ENCODE data around the gene CCL16. TPM values are rescaled to one million over a fixed set of nuclear protein-coding genes. Genes with fewer than 3 reads are reported as not detected.

CCL16 gene
- total RNA-seq, 1 donor from 2014 or later: not detected

DNA sequence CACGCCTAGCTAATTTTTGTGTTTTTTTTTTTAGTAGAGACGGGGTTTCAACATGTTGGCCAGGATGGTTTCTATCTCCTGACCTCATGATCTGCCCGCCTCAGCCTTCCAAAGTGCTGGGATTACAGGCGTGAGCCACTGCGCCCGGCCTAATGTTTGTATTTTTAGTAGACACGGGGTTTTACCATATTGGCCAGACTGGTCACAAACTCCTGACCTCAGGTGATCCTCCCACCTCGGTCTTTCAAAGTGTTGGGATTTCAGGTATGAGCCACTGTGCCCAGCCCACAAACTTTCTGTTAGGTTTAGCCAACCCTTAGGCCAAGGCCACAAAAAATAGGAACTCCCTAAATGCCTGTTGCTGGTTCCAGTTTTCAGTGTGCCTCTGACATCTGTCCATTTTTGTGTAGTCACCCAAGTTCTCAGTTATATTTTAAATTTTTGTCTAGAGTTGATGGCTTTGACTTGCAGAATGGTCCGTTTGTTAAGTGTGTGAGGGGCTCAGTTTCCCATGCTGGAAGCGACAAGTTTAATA lies 12.7 kb downstream of the CCL16 start:
- Histone ChIP-seq H3K9me3 (replicated peaks) (no peaks in the 10 kb centered on the region), H3K27ac (replicated peaks) (no peak overlapping the region), H3K4me3 (no peak overlapping the region), H3K4me1 (peaks cover 20% of the 10 kb centered on the region), H3K36me3 (no peaks in the 10 kb centered on the region), H3K27me3 (ENCODE audit: low read depth) (no peaks in the 10 kb centered on the region)
- DNase-seq: no peak
- intact Hi-C loops (cut with micrococcal nuclease): loop anchor here (5.0 to 10.0 kb wide), 2 partner anchors 174 to 516 kb away; partner anchors contain the start of gene ZNHIT3
- TF ChIP-seq, protein P1, sequence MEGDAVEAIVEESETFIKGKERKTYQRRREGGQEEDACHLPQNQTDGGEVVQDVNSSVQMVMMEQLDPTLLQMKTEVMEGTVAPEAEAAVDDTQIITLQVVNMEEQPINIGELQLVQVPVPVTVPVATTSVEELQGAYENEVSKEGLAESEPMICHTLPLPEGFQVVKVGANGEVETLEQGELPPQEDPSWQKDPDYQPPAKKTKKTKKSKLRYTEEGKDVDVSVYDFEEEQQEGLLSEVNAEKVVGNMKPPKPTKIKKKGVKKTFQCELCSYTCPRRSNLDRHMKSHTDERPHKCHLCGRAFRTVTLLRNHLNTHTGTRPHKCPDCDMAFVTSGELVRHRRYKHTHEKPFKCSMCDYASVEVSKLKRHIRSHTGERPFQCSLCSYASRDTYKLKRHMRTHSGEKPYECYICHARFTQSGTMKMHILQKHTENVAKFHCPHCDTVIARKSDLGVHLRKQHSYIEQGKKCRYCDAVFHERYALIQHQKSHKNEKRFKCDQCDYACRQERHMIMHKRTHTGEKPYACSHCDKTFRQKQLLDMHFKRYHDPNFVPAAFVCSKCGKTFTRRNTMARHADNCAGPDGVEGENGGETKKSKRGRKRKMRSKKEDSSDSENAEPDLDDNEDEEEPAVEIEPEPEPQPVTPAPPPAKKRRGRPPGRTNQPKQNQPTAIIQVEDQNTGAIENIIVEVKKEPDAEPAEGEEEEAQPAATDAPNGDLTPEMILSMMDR (IDR thresholded peaks at IDR 0.05; ENCODE audit: borderline replicate concordance): no peak

DNA sequence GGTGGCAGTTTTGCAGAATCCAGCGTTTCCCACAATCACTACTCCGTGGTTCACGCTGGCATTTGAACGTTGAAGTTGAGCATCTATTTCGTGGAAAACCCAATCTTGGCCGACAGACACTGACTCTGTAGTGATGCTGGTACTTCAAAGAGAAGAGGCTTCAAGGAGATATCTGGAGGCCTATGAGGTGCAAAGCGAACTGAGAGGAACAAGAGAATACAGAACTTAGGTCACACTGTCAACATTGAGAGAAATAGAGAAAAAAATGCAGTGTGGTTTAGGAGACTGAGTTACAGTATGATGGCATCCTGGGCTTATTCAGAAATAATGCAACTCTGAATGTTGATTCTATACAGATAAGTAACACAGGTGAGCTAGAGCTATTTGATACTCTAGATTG lies 16.0 kb downstream of the CCL16 start:
- Histone ChIP-seq H3K9me3 (replicated peaks) (no peaks in the 10 kb centered on the region), H3K27ac (replicated peaks) (no peak overlapping the region), H3K36me3 (no peaks in the 10 kb centered on the region), H3K27me3 (ENCODE audit: low read depth) (peaks cover 28% of the 10 kb centered on the region), H3K4me1 (no peaks in the 10 kb centered on the region), H3K4me3 (no peak overlapping the region)
- intact Hi-C loops (cut with micrococcal nuclease): loop anchor here (5.0 to 10.0 kb wide), 2 partner anchors 177 to 520 kb away; partner anchors contain the start of gene ZNHIT3
- DNase-seq: no peak
- TF ChIP-seq, protein P1 (IDR thresholded peaks at IDR 0.05; ENCODE audit: borderline replicate concordance): no peak

DNA sequence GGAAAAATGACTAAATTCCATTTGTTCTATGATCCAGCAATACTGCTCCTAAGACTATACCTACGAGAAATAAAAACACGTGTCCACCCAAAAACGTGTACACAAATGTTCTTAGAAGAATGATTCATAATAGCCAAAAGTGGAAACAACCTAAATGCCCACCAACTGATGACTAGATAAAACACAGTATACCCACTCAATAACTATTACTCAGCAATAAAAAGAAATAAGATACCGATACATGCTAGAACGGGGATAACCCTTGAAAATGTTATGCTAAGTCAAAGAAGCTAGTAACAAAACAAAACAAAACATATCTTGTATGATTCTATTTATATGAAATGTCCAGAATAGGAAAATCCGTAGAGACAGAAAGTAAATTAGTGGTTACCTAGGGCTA lies 17.6 kb downstream of the CCL16 start:
- Histone ChIP-seq H3K9me3 (replicated peaks) (no peaks in the 10 kb centered on the region), H3K4me3 (no peak overlapping the region), H3K27ac (replicated peaks) (no peak overlapping the region), H3K27me3 (ENCODE audit: low read depth) (peaks cover 42% of the 10 kb centered on the region), H3K36me3 (no peaks in the 10 kb centered on the region), H3K4me1 (no peaks in the 10 kb centered on the region)
- DNase-seq: no peak
- TF ChIP-seq, protein P1 (IDR thresholded peaks at IDR 0.05; ENCODE audit: borderline replicate concordance): no peak
- intact Hi-C loops (cut with micrococcal nuclease): loop anchor here (10.0 kb wide), 1 partner anchor 521 kb away; the partner anchor contains the start of gene ZNHIT3

DNA sequence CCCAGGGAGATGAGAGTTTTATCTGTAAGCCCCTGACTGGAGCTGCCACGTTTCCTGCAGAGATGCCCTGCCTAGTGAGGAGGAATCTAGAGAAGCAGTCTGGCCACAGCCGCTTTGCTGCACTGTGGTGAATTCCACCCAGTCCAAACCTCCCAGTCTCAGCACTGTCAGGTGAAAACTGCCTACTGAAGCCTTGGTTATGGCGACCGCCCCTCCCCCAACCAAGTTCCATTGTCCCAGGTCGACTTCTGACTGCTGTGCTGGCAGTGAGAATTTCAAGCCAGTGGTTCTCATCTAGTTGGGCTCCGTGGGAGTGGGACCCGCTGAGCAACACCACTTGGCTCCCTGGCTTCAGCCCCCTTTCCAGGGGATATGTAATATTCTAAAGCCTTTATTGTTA lies 27.6 kb downstream of the CCL16 start:
- no peaks in the 10 kb centered on the region for H3K36me3 ChIP-seq
- TF ChIP-seq, protein P1 (IDR thresholded peaks at IDR 0.05; ENCODE audit: borderline replicate concordance): no peak
- no peaks in the 10 kb centered on the region for H3K9me3 ChIP-seq (replicated peaks)
- intact Hi-C loops (cut with micrococcal nuclease): no loop called here
- no peak overlapping the region for H3K27ac ChIP-seq (replicated peaks)
- peaks cover 46% of the 10 kb centered on the region for H3K27me3 ChIP-seq (ENCODE audit: low read depth)
- H3K4me1 ChIP-seq: no peaks in the 10 kb centered on the region
- H3K4me3 ChIP-seq: no peak overlapping the region
- DNase-seq: no peak

DNA sequence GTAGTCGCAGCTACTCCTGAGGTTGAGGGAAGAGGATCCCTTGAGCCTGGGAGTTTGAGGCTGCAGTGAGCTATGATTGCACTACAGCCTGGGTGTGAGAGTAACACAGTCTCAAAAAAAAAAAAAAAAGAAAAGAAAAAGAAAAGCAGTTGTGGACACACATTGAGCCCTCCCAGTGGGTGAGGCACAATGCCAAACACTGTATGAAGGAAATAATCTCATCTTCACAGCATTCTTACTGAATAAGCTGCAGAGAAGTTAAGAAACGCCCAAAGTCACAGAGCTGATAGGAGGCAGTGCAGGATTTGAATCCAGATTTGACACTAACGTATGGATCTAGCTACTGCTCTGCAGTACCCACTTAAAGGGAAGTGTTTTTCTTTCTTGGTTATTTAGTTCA lies 31.9 kb downstream of the CCL16 start:
- intact Hi-C loops (cut with micrococcal nuclease): no loop called here
- no peaks in the 10 kb centered on the region for H3K36me3 ChIP-seq
- H3K4me3 ChIP-seq: no peak overlapping the region
- H3K27me3 ChIP-seq (ENCODE audit: low read depth): peaks cover 26% of the 10 kb centered on the region
- H3K4me1 ChIP-seq: no peaks in the 10 kb centered on the region
- DNase-seq: no peak
- H3K27ac ChIP-seq (replicated peaks): no peak overlapping the region
- TF ChIP-seq, protein P1 (IDR thresholded peaks at IDR 0.05; ENCODE audit: borderline replicate concordance): no peak
- H3K9me3 ChIP-seq (replicated peaks): no peaks in the 10 kb centered on the region
